K562 (cell line): Measurements from ENCODE around the gene HPS1. TPM values are rescaled to one million over a fixed set of nuclear protein-coding genes. Genes with fewer than 3 reads are reported as not detected.

ENCODE experiments used
- ATF1 ChIP-seq, 2 experiments: fragments of 450-650 bp in 1 of 2; IDR thresholded peaks; 2 replicates each; pipeline ENCODE4 v1.6.1; 2016; ENCODE audit warnings: missing compliant biosample characterization in 1 of 2, missing genetic modification characterization in 1 of 2
- BCOR ChIP-seq: fragments of 450-650 bp; IDR thresholded peaks from 2 replicates; pipeline ENCODE4 v1.6.1; 2016
- CTCF ChIP-seq, 3 experiments: IDR thresholded peaks in 2 of 3; conservative IDR thresholded peaks in 1 of 3; 2 replicates each; pipeline ENCODE4 v1.5.1; 2011 to 2012; ENCODE audit warnings: low read length in 3 of 3, mild to moderate bottlenecking in 3 of 3, control low read depth in 2 of 3, improper control_type of control experiment in 1 of 3, inconsistent platforms in 1 of 3, low read depth in 1 of 3, mixed read lengths in 1 of 3, moderate library complexity in 1 of 3; ENCODE audit not compliant: insufficient read depth in 2 of 3
- EGR1 ChIP-seq: fragments of 450-650 bp; conservative IDR thresholded peaks from 2 replicates; pipeline ENCODE4 v1.6.1; 2017; ENCODE audit warnings: mild to moderate bottlenecking
- EHMT2 ChIP-seq: fragments of 450-650 bp; IDR thresholded peaks from 2 replicates; pipeline ENCODE4 v1.6.1; 2018; ENCODE audit warnings: antibody characterized with exemption
- KAT8 ChIP-seq: fragments of 450-650 bp; IDR thresholded peaks from 2 replicates; pipeline ENCODE4 v1.6.1; 2016; ENCODE audit warnings: low read depth, mild to moderate bottlenecking
- MAX ChIP-seq: sonication (generic); formaldehyde crosslinking; IDR thresholded peaks from 2 replicates; pipeline ENCODE4 v1.9.0; 2022; ENCODE audit warnings: mild to moderate bottlenecking, missing genetic modification reagents
- NONO ChIP-seq, 2 experiments: fragments of 200-400 bp in 1 of 2; fragments of 450-650 bp in 1 of 2; formaldehyde crosslinking in 1 of 2; IDR thresholded peaks; 2 replicates each; pipeline ENCODE4 v1.6.1; 2017; ENCODE audit warnings: low read depth in 2 of 2, mild to moderate bottlenecking in 2 of 2, moderate library complexity in 2 of 2, low read length in 1 of 2
- PCBP1 ChIP-seq: fragments of 200-400 bp; formaldehyde crosslinking; IDR thresholded peaks from 2 replicates; pipeline ENCODE4 v1.6.1; 2018; ENCODE audit warnings: mild to moderate bottlenecking, low read depth, low read length; ENCODE audit not compliant: poor library complexity, severe bottlenecking
- PYGO2 ChIP-seq: fragments of 450-650 bp; IDR thresholded peaks from 2 replicates; pipeline ENCODE4 v1.6.1; 2016; ENCODE audit warnings: mild to moderate bottlenecking, missing genetic modification characterization, moderate library complexity, missing compliant biosample characterization
- TFE3 ChIP-seq: fragments of 450-650 bp; formaldehyde crosslinking; IDR thresholded peaks from 2 replicates; pipeline ENCODE4 v1.4.0; 2020; ENCODE audit warnings: mild to moderate bottlenecking, mixed read lengths
- ZNF699 ChIP-seq: fragments of 250-450 bp; sonication (Bioruptor Pico); IDR thresholded peaks from 2 replicates; pipeline ENCODE4 v1.8.0; 2021; ENCODE audit warnings: mild to moderate bottlenecking, moderate library complexity; ENCODE audit not compliant: insufficient replicate concordance
- ZNF764 ChIP-seq: fragments of 250-450 bp; sonication (Bioruptor Pico); IDR thresholded peaks from 2 replicates; pipeline ENCODE4 v1.4.0; 2020; ENCODE audit warnings: low read depth, mild to moderate bottlenecking, moderate library complexity
- polyA plus RNA-seq, 8 experiments: library from polyadenylated mRNA; depleted of rRNA in 4 of 8; stranded (reverse) in 5 of 8; unstranded in 3 of 8; fragments of >200 nt; fragmentation: Nextera tagmentation in 2 of 8; fragmentation: Illumina TruSeq in 1 of 8; extraction: Ambion mirVana in 2 of 8; extraction: Trizol in 1 of 8; gene quantifications; 2 replicates each; pipeline versions ENCODE4 v1.2.1 to v1.2.3, GENCODE V29; 2011 to 2014; ENCODE audit warnings: inconsistent platforms in 1 of 8, missing spikeins in 1 of 8
- total RNA-seq, 7 experiments: library from RNA; depleted of rRNA in 6 of 7; stranded (reverse); fragments of >200 nt in 6 of 7; fragmentation: Illumina TruSeq in 2 of 7; extraction: Trizol in 2 of 7; gene quantifications; 2 replicates each; pipeline versions ENCODE4 v1.2.1 to v1.2.3, GENCODE V29; 2011 to 2021; ENCODE audit warnings: low replicate concordance in 1 of 7

HPS1 gene
- total and polyA plus RNA-seq, 9 of the 15 experiments (the other 6 are each of a cell fraction or from before 2014, with no cell fraction given), result 18.1 to 43.6 (median 26.3) TPM

- peak; percentile 57 for TF ChIP-seq MAX (CRISPR knock-in tag)
- TF ChIP-seq CTCF (IDR thresholded peaks at IDR 0.05 in 2 of 3, conservative IDR thresholded peaks at IDR 0.05 in 1 of 3; ENCODE audit: insufficient read depth in 2 of 3, low read depth in 1 of 3, low read length in 3 of 3), result 0 out of 6 replicates have a peak, but pooled peaks of 1 of the 3 experiments have one; percentile 0
- no peak for TF ChIP-seq ZNF699
- no peak for TF ChIP-seq PYGO2
- peak; percentile 33; the same call in 1 of the 2 replicates for TF ChIP-seq EGR1
- TF ChIP-seq TFE3 (CRISPR knock-in tag), result peak; percentile 97
- peak; percentile 85 for TF ChIP-seq BCOR
- peak; percentile 75; the same call in 1 of the 2 replicates for TF ChIP-seq ZNF764 (CRISPR knock-in tag)
- TF ChIP-seq PCBP1, result peak; percentile 80
- peak in 1 of 2 experiments; percentile 36; a peak in 1 of 4 replicates for TF ChIP-seq NONO (IDR thresholded peaks at IDR 0.05; ENCODE audit: low read depth in 2 of 2, low read length in 1 of 2)
- TF ChIP-seq EHMT2, result 0 out of 2 replicates have a peak, but pooled peaks have one; percentile 15
- TF ChIP-seq KAT8, result no peak
- no peak for TF ChIP-seq ATF1 (CRISPR knock-in tag; IDR thresholded peaks at IDR 0.05)
- TF ChIP-seq ATF1 (tag; IDR thresholded peaks at IDR 0.05), result peak; percentile 46
- TF ChIP-seq, all 486 proteins: peak for 76
These were observed at the start of gene HPS1 (continued) for GRCh38 chr10:98446661-98447221.
